Activated naive CD8-positive, alpha-beta T cell treated with anti-CD3 and anti-CD28 coated beads for 36 hours (primary cell): ENCODE results near the gene C3. TPM values are rescaled to one million over a fixed set of nuclear protein-coding genes. Genes with fewer than 3 reads are reported as not detected.

Source experiments
- DNase-seq: peaks from one replicate; pipeline ENCODE4 v3.0.0; 2021
- H3K27ac Mint-ChIP-seq: one replicate; pipeline ENCODE4 v1.8.0; 2022; ENCODE audit warnings: mild to moderate bottlenecking, moderate library complexity, mixed read lengths
- H3K27me3 Mint-ChIP-seq: one replicate; pipeline ENCODE4 v1.8.0; 2022; ENCODE audit warnings: mild to moderate bottlenecking, mixed read lengths
- H3K36me3 Mint-ChIP-seq: one replicate; pipeline ENCODE4 v1.8.0; 2021; ENCODE audit warnings: mild to moderate bottlenecking, mixed read lengths
- H3K4me1 Mint-ChIP-seq: one replicate; pipeline ENCODE4 v1.8.0; 2021; ENCODE audit warnings: mixed read lengths
- H3K4me3 Mint-ChIP-seq: one replicate; pipeline ENCODE4 v1.8.0; 2022; ENCODE audit warnings: mild to moderate bottlenecking, moderate library complexity, mixed read lengths
- H3K9me3 Mint-ChIP-seq: one replicate; pipeline ENCODE4 v1.8.0; 2022; ENCODE audit warnings: mixed read lengths
- total RNA-seq, 2 experiments: library from RNA; stranded (reverse); gene quantifications; one replicate each; pipeline ENCODE4 v1.2.3, GENCODE V29; 2021

Gene C3
- total RNA-seq, 2 experiments from 2014 or later, result 0.22 to 0.64 TPM

DNA sequence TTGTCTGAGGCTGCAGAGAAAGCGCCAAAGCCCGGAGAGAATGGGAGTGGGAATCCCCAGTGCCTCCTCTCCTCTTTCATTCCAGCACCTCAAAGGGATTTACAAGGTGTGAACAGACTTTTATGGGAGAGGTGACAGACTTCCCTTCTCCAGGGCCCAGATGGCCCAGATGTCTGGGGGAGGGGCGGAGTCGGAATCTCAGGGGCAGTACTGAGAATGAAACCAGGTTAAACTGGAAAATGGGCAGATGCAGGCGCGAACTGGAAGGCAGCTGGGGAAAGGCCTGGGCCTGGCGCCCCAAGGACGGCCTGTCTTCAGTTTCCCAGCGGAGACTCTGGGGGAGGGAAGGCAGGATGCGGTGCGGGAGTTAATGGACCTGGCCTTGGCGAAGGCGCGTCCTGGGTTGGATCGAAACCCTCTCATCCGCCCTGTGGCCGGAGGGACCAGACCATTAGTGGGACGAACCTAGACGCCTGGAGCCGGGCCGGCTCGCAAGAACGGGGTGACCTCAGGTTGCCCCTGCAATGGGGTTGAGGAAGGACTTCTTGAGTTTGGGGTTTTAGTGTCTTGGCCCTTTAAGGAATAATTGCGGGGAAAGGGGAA lies 18.4 kb upstream of the C3 start:
- Mint-ChIP-seq H3K4me3 (peak overlapping the region; percentile 99), H3K27me3 (no peaks in the 10 kb centered on the region), H3K36me3 (peaks cover 13% of the 10 kb centered on the region), H3K27ac (peak overlapping the region; percentile 99), H3K9me3 (no peaks in the 10 kb centered on the region), H3K4me1 (peaks cover 36% of the 10 kb centered on the region)
- DNase-seq, result peak; percentile 52

DNA sequence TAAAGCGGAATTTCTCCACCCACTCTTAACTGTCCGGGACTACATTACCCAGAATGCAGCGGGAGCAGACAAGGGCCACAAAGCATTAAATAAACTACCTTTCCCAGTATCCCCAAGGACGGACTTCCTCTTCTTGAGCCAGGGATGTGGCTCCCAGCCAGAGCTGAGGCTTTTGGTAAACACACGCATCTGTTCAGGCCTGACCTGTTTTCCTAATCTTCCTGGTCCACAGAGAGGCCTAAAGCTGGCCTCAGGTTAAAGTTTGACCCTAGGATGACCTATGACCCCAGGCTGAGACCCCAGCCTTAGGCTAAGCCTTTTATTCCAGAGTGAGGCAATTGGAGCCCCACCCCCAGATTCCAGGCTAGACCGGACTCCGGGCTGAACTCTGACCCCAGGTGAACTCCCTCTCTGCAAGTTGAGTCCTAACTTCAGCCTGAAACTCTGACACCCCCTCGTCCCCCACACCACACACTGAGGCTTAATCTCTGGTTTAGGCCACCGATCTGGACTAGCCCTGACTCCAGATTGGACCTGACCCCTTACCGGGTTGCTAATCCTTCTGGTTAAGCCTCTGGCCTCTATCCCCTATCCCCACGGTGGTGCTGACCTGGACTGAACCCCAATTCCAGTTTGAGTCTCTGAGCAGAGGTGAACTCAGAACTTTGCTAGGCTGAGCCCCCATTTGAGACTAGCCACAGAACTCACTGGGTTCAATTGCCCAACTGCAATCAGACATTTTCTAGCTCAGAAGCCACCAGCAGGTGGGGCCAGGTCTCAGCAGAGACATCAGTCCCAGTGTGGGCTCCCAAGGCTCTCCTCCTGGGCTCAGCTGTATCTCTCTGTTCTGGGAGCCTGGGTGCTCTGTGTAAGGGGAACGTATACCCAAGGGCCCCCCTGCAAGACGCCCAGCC lies 17.7 kb upstream of the C3 start:
- H3K27me3 Mint-ChIP-seq, result no peaks in the 10 kb centered on the region
- no peaks in the 10 kb centered on the region for H3K9me3 Mint-ChIP-seq
- H3K36me3 Mint-ChIP-seq, result peaks cover 13% of the 10 kb centered on the region
- peak; percentile 83 for DNase-seq
- H3K4me3 Mint-ChIP-seq, result peak overlapping the region; percentile 99
- H3K4me1 Mint-ChIP-seq, result peaks cover 36% of the 10 kb centered on the region
- H3K27ac Mint-ChIP-seq, result peak overlapping the region; percentile 99

DNA sequence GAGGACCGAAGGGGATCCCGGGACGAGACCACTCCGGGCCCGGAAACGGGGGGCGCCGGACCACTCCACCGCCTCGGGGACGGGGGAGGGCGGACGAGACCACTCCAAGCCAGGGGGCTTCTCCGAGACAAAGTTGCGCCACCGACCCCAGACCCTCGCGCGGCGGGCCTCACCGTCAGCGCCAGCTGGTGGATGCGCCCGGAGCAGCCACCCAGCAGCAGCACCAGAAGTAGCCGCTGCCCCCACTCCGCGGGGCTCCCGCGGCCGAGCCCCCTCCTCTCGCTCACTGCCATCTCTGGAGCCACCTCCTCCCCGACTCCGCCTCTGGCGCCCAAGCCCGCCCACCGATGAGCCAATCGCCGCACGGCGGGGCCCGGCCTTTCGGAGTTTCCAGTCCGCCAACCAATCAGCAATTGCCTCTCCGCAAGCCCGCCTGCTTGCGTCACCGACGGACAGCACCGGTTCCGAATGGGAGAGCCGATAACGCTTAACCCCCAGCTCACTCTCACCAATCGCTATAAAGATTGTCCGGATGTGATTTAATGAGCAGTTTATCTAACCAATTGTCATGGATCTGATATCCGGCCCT lies 16.9 kb upstream of the C3 start, which contains the start of gene GPR108:
TSS of gene GPR108 (minus strand) at position 297 of the 589 bp plus-strand sequence. CDS start at position 293, 4 bp downstream.
- Mint-ChIP-seq H3K27me3 (no peaks in the 10 kb centered on the region), H3K27ac (peak within 1 kb of the TSS; percentile 99), H3K4me3 (peak within 1 kb of the TSS; percentile 99), H3K36me3 (peaks cover 15% of the 10 kb centered on the region), H3K4me1 (peaks cover 36% of the 10 kb centered on the region), H3K9me3 (no peaks in the 10 kb centered on the region)
- DNase-seq, result peak; percentile 100

DNA sequence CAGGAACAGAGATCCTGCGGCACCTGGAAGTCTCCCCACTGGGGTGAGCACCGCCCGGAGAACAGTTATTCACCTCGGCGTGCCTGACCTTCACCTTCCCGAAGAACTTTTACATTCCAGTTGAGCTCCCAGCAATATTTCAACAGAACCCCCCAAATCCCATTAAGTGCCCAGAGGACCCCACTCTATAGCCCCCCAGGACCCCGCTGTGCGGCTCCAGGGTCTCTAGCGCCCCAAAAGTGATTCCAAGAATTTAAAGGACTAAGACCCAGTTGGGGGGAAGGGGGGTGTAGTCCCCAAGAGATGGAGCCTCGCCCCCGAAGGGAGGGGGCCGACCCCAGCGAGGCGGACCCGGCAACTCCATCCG lies 16.4 kb upstream of the C3 start:
- H3K9me3 Mint-ChIP-seq, result no peaks in the 10 kb centered on the region
- DNase-seq, result no peak
- H3K36me3 Mint-ChIP-seq, result peaks cover 14% of the 10 kb centered on the region
- H3K27ac Mint-ChIP-seq, result peak overlapping the region; percentile 99
- H3K4me3 Mint-ChIP-seq, result peak overlapping the region; percentile 99
- no peaks in the 10 kb centered on the region for H3K27me3 Mint-ChIP-seq
- peaks cover 36% of the 10 kb centered on the region for H3K4me1 Mint-ChIP-seq

DNA sequence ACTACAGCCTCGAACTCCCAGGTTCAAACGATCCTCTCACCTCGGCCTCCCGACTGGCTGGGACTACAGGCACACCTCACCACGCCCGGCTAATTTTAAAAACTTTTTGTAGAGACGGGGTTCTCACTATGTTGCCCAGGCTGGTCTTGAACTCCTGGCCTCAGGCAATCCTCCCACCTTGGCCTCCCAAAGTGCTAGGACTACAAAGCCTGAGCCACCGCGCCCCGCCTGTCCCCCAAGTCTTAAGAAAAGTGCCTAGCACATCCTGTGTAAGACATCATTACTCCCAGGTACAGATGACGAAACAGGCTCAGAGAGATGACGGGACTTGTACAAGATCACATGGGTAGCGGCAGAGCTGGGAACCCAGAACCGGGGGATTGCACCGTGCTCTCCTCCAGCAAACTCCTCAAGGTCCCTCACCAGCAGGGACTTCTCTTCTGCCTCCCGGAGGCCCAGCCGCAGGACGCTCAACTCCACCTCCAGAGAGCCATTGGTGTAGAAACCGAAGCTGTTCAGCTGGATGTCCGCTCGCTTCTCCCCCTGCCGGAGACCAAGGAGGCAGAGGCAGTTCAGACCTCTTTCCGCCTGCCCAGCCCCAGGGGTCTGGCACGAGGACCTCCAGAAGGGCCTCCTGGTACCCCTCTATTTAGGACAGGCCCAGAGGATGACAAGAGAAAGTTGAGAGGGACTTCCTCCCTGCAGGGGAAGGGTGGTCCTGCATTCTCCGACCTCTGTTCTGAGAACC lies 15.9 kb upstream of the C3 start:
- H3K4me1 Mint-ChIP-seq, result peaks cover 32% of the 10 kb centered on the region
- H3K4me3 Mint-ChIP-seq, result peak overlapping the region; percentile 99
- no peaks in the 10 kb centered on the region for H3K27me3 Mint-ChIP-seq
- peak overlapping the region; percentile 99 for H3K27ac Mint-ChIP-seq
- peak; percentile 77 for DNase-seq
- H3K9me3 Mint-ChIP-seq, result no peaks in the 10 kb centered on the region
- peaks cover 14% of the 10 kb centered on the region for H3K36me3 Mint-ChIP-seq

DNA sequence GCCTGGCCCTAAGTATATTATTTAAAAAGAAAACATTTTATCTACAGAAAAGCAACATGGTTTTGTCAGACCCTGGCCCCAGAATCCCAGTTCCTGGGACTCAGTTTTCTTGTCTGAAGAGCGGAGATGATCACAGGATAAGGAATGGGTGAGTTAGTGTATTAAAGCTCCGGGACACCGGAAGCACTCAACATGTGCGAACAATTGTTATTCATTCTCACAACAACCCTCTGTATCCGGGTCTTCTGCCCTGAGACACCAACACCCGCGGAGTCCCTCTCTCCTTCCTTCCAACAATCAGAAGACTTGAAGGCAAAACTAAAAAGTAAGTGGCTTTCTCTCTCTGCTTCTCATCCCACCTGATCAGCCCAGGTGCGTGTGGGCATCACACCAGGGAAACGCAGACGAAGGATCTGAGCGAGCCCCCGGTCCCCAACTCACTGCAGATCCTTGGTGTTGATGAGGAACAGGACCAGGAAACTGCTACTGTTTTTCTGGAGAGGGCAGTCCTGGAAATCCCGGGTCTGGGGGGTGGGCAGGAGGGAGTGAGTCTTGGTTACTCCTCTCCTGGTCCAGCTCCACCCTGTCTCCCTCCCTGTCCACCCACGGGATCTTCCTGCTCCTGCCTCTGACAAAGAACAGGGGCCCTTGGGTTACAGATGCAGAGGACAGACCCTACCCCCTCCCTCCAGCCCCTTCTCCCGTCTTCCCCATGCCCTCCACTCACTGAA lies 14.9 kb upstream of the C3 start:
- Mint-ChIP-seq H3K27me3 (no peaks in the 10 kb centered on the region), H3K4me1 (peaks cover 27% of the 10 kb centered on the region), H3K27ac (peak overlapping the region; percentile 99), H3K9me3 (no peaks in the 10 kb centered on the region), H3K4me3 (peak overlapping the region; percentile 99), H3K36me3 (peaks cover 14% of the 10 kb centered on the region)
- no peak for DNase-seq

DNA sequence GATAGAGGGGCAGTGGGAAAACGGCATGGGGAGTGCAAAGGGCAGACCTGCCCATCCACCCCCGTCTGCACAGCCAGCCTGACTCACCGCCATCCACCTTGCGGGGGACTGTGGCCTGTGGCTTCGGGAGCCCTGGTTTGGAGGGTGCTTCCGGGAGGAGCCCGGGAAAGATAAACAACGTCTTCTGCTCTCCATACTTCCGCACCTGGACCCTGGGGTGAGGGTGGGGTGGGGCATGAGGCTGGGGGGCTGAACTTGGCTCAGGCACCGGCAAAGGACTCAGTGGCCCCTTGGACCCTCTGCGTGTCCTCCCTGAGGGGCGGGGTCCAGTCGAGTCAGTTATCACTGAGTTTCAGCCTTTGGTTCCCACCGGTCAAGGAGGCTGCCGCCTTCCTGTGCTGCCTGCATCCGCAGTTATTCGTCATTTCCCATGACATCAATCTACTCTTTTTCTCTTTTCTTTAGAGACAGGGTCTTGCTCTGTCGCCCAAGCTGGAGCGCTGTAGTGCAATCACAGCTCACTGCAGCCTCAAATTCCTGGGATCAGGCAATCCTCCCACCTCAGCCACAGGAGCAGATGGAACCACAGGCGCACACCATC lies 13.7 kb upstream of the C3 start:
- DNase-seq, result no peak
- peak overlapping the region; percentile 18 for H3K4me3 Mint-ChIP-seq
- H3K9me3 Mint-ChIP-seq, result no peaks in the 10 kb centered on the region
- no peak overlapping the region for H3K27ac Mint-ChIP-seq
- H3K36me3 Mint-ChIP-seq, result peaks cover 15% of the 10 kb centered on the region
- peaks cover 25% of the 10 kb centered on the region for H3K4me1 Mint-ChIP-seq
- no peaks in the 10 kb centered on the region for H3K27me3 Mint-ChIP-seq

DNA sequence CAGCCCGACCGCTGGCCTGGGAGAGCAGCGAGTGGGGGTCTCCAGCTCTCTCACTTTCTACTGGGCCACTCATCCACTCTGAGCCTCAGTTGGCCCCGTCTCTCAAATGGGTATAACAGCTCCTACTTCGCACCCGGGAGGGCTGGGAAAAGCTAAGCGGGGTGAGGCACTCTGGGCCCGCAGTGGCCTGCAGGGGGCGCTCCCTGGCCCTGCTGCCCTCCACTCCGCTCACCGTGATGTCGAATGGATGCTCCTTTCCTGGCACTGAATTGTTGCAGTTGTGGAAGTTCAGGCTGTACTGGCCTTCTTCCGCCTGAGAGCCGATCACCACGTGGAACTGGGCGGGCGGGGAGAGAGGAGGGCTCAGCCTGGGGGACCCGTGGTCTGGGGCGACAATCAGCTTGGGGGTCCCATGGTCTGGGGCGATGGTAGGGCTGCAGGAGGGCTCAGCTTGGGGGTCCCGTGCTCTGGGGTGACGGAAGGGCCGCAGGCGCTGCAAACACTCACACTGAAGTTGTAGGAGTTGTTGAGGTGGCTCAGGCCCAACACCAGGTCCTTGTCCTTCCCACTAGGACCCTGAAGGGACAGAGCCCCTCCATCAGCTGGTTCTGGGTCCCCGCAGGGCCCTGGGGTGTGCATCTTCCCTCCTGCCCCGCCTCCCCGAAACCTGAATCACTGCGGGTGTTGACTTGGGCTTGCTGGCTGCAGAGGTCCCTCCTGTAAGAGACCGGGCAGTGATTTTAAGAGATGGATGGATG lies 13.1 kb upstream of the C3 start:
- H3K9me3 Mint-ChIP-seq, result no peaks in the 10 kb centered on the region
- peaks cover 15% of the 10 kb centered on the region for H3K36me3 Mint-ChIP-seq
- no peak overlapping the region for H3K27ac Mint-ChIP-seq
- no peak for DNase-seq
- H3K4me1 Mint-ChIP-seq, result peaks cover 19% of the 10 kb centered on the region
- H3K27me3 Mint-ChIP-seq, result no peaks in the 10 kb centered on the region
- no peak overlapping the region for H3K4me3 Mint-ChIP-seq

DNA sequence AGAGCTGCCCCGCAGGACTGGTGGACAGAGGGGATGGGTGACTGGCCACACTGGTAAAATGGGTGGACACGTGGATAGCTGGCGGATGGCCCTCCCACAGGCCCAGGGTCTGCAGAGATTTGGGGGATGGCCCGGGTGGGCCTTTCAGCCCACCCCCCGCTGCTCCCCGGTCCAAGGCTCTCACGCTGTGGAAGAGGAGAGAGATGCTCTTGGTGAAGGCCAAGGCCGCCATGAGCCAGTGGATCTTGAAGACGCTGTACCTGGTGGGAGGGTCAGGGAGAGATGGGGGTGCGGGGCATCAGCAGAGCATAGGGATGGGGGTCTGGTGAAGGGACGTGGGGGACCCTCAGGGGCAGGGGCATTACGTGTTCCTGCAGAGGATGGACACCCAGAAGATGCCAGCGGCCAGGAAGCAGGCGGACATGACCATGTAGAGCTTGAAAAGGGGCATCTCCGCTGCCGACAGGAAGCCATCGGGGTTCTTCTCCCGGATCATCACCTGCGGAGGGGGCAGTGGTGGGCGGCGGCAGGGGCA lies 12.4 kb upstream of the C3 start:
- Mint-ChIP-seq H3K36me3 (peaks cover 15% of the 10 kb centered on the region), H3K4me1 (peaks cover 12% of the 10 kb centered on the region), H3K4me3 (no peak overlapping the region), H3K27me3 (no peaks in the 10 kb centered on the region), H3K27ac (no peak overlapping the region), H3K9me3 (no peaks in the 10 kb centered on the region)
- DNase-seq, result no peak

DNA sequence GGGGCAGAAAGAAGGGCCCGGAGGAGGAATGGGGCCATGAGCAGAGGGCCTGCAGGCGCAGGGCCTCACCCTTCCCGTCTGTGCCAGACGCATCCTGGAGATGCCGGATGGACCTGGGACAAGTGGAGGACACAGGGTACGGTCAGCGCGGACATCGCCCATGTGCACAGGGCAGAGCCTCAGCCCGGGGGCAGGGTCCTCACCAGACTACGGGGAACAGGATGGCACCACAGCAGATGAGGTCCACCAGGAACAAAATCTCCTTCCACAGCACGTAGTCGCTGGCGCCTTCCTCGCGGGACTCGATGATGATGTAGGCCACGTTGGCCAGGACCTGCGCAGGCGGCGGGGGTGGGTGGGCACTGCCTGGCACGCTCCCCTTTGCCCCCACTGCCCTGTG lies 11.4 kb upstream of the C3 start:
- no peaks in the 10 kb centered on the region for H3K9me3 Mint-ChIP-seq

DNA sequence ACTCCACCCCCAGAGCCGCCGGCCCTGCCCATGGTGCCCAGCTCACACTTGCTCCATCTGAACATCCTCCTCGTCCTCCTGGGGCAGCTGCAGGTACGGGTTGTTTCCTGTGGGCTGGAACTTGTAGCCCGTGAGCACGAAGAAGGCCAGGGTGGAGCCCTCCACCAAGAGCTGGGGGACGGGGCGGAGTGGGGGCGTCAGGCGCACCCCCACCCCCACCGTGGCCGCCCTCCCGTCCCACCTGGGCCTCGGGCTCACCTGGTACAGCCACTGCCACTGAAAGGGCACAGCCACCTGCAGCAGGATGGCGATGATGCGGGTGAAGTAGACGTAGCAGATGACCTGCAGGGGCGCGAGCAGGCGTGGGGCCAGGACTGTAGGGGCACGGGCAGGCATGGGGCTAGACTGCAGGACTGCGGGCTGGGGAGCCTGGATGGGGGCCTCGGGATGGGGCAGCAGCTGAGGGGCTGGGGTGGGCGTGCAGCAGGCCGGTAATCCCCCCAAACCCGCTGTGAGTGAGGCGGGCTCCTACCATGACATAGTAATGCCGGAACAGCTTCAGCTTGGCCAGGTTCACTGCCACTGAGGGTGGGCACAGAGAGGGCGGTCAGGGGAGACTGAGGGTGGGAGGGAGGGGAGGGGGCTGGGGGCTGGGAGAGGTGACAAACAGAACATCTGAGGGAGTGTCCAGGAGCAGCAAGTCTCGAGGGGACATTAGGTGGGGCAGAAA lies 10.7 kb upstream of the C3 start:
- DNase-seq, result no peak
- H3K27me3 Mint-ChIP-seq, result no peaks in the 10 kb centered on the region
- no peak overlapping the region for H3K4me3 Mint-ChIP-seq
- H3K4me1 Mint-ChIP-seq, result peaks cover 8% of the 10 kb centered on the region
- H3K36me3 Mint-ChIP-seq, result peaks cover 12% of the 10 kb centered on the region
- H3K27ac Mint-ChIP-seq, result no peak overlapping the region
- no peaks in the 10 kb centered on the region for H3K9me3 Mint-ChIP-seq

More for the DNA sequence above, 11.4 kb upstream of the C3 start:
- H3K27me3 Mint-ChIP-seq, result no peaks in the 10 kb centered on the region
- peaks cover 15% of the 10 kb centered on the region for H3K36me3 Mint-ChIP-seq
- DNase-seq, result no peak
- peak overlapping the region; percentile 34 for H3K27ac Mint-ChIP-seq
- peaks cover 10% of the 10 kb centered on the region for H3K4me1 Mint-ChIP-seq
- no peak overlapping the region for H3K4me3 Mint-ChIP-seq

DNA sequence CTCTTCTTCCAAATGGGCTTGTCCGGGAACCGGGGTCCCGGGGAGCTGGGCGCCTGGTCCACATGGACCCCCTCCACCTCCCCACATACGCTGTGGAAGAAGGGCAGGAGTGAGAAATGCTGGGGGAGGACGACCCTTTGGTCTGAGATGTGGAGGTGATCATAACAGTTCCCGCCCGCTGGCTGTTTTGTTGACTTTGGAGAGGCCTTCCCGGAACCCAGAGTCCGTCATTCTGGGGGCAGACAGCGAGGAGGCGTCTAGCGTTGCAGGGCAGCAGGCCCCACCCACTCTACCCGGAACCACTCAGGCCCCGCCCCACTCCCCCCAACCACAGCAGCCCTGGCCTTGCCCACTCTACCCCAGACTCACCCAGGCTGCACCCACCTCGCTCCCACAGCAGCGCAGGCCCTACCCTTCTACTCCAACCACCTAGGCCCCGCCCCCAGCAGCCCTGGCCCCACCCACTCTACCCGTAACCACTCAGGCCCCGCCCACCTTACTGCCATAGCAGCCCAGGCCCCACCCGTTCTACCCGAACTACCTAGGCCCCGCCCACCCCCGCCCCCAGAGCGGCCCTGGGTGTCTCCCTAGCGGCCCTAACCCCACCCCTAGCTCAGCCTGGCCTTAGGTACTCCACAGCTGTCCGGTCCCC lies 9.8 kb upstream of the C3 start:
- no peaks in the 10 kb centered on the region for H3K27me3 Mint-ChIP-seq
- H3K4me3 Mint-ChIP-seq, result no peak overlapping the region
- DNase-seq, result peak; percentile 56
- H3K36me3 Mint-ChIP-seq, result peaks cover 10% of the 10 kb centered on the region
- peaks cover 2% of the 10 kb centered on the region for H3K4me1 Mint-ChIP-seq
- no peak overlapping the region for H3K27ac Mint-ChIP-seq
- H3K9me3 Mint-ChIP-seq, result no peaks in the 10 kb centered on the region
